Stimulated activated CD8-positive, alpha-beta memory T cell treated with anti-CD3 and anti-CD28 coated beads, Interleukin-4, amount 100 ng/mL, for 24 hours (primary cell): ENCODE results near the gene ARHGEF40.

Experiments used
- DNase-seq: peaks from one replicate; pipeline ENCODE4 v3.0.0-alpha.2; 2020; ENCODE audit warnings: low read depth

The ARHGEF40 gene

DNA sequence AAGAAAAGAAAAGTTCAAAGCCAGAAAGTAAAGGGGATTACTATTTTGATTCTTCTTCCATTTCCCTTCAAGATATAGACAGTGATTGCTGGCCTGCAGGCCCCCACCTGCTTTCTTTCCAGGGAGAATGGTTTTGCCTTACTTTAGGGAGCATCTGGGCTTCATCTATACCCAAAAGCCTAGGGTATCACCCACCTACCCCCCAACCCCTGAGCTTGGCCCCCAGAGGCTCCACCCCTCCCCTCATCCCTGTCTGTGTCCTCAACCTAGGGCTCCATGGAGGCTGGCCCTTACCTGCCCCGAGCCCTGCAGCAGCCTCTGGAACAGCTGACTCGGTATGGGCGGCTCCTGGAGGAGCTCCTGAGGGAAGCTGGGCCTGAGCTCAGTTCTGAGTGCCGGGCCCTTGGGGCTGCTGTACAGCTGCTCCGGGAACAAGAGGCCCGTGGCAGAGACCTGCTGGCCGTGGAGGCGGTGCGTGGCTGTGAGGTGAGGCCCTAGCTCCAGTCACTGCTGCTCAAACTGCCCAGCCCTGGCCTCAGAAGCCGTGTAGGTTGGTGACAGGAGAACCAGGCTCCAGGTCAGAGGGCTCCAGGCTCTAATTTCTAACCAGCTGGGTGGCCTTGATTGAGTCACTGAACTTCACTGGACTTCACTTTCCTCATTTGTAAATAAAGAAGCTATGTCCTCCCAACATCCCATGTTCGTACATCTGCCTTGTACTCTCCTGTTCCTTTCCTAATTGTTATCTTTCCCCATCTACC lies 13.6 kb downstream of the ARHGEF40 start:
- no peak for DNase-seq

DNA sequence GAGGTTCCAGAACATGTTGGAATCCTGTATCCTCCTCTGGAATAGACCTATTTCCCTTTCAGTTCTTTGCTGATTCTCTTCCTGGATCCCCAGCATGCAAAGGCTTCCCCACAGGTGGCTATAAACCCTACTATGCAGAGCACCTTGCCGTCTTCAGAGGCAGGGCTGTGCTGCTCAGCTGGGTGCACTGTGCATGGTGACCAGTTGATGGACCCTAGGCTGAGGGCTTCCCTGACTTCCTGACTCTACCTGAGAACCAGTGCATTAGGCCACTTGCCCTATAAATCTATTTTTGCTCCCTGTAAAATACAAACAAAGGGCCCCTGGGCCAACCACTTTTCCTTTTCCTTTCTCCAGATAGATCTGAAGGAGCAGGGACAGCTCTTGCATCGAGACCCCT lies 14.3 kb downstream of the ARHGEF40 start:
- no peak for DNase-seq

DNA sequence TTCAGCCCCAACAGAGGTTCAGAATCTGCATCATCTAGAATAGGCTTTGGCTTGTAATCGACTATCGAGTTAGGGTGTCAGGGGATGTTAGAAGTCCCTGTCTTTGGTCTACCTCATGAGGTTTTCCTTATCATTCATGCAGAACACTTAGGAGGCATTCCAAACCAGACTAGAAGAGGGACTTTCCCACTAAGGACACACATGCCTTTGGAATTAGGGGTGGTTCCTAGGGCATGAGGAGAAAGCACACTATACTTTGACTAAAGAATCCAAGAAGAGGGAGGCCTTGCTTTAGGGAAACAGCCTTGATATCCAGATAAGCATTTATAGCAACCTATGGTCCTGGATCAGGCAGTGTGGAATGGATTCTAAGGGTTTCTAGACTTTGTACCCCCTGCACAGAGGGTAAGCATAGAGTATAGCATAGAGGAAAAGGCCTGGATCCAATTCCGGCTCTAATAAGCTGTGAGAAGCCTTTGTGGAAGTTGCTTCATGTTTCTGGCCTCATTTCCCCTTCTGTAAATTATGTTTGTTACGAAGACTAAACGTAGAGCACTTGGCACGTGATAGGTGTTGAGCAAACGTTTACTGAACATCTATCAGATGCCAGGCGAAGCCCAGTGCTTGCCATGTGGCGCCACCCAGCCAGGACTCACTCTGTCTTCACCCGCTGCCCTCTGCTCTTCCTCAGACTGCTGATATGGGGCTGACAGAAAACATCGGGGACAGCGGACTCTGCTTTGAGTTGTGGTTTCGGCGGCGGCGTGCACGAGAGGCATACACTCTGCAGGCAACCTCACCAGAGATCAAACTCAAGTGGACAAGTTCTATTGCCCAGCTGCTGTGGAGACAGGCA lies 15.1 kb downstream of the ARHGEF40 start:
- no peak for DNase-seq

DNA sequence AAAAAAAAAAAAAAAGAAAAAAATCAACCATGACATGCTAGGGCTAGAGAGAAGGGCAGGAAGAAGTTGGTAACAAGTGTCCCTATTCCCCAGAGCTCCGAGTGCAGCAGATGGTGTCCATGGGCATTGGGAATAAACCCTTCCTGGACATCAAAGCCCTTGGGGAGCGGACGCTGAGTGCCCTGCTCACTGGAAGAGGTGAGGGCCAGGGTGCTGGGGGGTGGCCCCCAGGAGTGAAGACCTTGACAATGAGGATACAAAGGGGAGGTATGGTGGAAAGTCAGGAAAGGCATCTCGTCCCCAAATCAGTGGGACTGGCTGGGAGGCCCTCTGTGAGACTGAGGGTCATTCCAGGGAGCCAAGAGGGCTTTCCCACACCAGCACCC lies 16.8 kb downstream of the ARHGEF40 start:
- DNase-seq: no peak

DNA sequence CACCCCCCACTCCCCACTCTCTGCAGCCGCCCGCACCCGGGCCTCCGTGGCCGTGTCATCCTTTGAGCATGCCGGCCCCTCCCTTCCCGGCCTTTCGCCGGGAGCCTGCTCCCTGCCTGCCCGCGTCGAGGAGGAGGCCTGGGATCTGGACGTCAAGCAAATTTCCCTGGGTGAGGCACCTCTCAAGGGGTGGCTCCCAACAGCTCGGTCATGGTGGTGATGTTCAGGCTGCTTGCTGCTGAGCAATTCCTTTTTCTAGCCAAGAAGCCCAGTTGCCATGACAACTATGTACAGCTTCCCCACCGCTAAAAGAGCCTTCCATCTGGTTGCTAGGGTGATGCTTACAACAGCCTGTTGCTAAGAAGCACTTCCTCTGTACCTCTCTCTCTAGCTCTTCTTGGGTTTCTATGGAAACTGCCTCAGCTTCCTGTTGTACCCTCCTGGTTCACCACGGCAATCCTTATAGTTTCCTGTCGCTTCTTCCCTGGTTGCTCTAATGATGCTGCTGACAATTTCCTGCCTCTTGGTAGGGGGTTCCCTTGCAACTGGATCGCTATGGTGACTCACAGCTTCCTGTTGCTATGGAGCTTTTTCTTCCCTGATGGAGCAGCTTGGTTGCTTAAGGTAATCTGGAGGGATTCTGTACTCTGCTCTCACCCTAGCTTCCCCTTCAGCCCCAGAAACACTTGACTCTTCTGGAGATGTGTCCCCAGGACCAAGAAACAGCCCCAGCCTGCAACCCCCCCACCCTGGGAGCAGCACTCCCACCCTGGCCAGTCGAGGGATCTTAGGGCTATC lies 17.4 kb downstream of the ARHGEF40 start:
- DNase-seq: no peak

DNA sequence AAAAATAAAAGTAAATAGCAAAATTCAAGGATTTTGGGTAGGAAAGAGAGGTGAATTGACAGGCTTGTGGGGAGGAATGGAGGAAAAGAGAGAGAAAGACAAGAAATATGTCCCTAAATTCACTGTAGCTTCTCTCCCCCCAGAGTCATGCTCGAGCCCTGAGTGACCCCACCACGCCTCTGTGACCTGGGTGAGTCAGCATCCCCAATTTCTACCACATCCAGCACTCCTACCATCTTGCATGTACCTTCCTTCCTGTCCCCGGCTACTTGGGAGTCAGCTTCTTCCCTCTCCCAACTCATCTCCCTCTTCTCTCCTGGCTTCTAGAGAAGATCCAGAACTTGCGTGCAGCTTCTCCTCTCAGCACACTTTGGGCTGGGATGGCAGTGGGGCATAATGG lies 18.6 kb downstream of the ARHGEF40 start:
- no peak for DNase-seq

DNA sequence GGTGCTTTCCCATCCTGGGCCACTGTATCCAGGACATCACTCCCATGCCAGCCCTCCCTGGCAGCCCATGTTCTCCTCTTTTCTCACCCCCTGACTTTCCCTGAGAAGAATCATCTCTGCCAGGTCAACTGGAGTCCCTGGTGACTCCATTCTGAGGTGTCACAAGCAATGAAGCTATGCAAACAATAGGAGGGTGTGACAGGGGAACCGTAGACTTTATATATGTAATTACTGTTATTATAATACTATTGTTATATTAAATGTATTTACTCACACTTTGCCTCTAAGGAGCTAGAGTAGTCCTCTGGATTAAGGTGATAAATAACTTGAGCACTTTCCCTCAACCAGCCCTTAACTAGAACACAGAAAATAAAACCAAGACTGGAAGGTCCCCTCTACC lies 19.2 kb downstream of the ARHGEF40 start:
- DNase-seq: no peak

DNA sequence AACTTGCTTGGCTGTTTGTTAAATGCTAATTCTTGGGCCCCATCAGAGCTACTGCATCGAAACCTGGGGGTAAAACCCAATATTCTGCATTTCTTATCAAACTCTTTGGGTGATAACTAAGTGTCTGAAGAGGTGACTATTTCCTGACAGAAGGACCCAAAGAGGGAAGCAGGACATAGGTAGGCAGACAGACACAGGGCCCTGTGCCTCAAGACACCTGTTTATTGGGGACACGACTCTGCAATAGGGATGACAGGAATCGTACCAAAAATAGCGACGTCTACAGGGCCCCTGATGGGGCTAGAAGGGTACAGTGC lies 19.7 kb downstream of the ARHGEF40 start:
- DNase-seq: no peak

DNA sequence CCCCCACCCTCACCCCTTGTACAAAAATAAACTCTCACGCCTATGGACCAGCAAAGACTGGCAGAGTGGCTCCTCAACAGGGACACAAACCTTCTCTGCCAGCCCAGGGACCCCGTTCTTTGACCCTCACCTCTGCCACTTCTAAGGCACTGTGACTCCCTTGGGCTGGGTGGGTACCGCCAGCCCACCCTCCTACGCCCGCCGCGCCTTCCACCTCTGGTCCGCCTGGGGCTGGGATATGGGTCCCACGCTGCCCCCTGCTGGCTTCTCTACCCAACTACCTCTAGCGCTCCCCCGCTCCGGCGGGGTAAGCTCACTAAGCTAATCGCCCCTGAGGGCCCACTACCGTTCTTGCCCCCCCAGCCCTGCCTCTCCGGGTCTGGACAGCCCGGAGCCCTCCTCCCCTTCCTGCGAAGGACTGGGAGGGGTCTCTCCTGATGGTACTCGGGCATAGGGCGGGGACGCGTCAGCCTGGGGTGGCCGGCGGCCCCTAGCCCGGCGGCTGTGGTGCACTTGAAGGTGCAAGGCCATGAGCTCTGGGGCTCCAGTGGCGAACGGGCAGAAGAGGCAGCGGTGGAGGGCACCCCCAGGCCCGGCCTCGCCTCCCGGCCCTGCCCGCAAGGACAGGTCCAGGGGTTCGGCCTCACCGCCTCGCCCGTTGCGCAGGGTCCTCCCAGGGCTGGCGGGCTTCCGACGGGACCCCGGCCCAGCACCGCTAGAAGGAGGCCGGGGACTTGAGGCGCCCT lies 20.3 kb downstream of the ARHGEF40 start:
- DNase-seq: no peak

DNA sequence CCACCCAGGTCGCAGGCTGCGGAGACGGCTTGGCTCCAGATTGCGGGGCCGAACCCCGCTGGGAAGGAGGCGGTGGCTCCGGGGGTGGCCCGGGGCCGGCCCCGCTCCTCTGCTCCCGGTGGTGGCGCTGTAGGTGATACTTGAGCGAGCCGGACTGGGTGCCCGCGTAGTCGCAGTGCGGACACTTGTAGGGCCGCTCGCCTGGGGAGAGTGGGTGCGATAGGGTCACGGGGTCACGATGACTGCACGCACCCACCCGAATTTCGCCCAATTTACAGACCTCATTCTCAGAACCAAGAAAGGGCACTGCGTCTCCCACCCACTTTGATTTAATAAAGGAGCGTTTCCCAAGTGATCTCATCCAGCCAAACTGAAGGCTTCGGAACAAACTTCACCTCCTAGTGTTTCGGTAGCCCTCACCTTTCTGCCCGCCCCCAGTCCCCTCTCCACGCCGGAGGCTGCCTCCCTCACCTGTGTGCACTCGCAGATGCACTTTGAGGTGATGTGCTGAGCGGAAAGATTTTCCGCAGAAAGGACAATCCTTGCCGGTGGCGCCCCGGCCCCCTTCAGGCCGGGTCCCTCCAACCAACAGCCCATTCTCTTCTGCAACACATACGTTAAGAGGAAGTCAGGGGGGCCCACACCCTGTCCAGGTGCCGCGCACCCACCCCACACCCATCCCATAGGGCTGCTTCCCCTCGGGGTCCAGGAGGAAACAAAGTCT lies 21.0 kb downstream of the ARHGEF40 start:
- DNase-seq: no peak

DNA sequence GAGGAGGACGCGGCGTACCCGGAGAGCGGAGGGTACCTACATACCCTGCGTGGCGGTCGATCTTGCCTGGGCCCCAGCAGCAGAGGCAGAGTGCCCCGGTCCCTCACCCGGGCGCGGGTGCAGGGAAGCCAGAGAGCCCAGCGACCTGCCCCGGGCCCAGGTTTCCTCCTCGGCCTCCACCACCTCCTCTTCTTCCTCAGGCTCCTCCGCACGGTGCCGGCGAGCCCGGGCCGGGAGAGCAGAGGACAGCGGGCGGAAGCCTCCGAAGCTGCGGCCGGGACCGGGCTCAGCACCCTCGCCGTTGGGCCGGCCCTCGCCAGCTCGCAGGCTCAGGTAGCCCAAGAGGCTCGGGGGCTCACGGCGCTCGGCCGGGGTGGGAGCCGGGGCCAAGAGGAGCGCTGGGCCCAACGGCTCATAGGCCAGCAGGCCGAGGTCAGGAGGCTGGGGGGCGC lies 21.7 kb downstream of the ARHGEF40 start:
- no peak for DNase-seq

DNA sequence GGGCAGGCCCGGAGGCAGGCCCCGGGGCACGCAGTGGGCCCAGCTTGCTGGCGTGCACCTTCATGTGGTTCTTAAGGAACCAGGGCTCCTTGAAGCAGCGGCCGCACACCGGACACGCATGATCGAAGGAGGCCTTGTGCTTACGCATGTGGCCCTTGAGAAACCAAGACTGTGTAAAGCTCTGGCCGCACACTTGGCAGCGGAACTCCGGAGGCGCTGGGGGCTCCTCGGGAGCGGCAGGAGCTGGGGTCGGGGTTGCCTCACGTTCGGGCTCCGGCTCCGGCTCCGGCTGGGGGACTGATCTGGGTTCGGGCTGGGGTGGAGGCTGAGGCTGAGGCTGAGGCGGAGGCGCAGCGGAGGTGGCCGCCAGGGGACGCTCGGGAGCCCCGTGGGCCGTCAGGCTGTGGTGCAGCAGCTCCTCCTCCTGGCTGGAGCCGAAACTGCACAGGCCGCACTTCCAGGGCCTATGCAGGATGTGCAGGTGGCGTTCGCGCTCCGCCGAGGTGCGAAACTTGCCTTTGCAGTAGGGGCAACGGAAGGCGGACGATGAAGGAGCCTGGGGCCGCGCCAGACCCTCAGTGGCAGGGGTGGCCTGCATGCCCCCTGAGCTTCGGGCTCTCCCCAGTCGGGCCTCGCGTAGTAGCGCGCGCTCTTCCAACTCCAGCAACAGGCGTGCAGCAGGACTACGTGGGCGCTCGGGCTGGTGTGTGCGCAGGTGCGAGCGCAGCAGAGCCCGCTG lies 22.3 kb downstream of the ARHGEF40 start:
- DNase-seq: peak; percentile 82

DNA sequence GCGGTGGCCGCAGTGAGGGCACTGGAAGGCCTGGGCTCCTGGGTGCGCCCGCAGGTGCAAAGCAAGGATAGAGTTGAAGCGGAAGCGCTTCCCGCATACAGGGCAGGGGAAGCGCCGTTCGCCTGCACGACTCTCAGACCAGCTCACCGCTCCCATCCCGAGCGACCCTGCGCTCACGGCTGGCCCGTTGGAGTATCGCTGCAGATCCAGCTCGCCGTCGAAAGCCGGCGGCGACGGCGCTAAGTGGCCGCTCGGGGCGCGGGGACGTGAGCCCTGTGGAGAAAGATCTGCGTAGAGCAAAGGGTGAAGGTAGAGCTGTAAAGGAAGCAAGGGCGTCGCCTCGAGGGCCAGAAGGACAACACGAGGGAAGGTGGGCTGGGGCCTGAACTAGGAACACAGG lies 22.9 kb downstream of the ARHGEF40 start:
- no peak for DNase-seq

DNA sequence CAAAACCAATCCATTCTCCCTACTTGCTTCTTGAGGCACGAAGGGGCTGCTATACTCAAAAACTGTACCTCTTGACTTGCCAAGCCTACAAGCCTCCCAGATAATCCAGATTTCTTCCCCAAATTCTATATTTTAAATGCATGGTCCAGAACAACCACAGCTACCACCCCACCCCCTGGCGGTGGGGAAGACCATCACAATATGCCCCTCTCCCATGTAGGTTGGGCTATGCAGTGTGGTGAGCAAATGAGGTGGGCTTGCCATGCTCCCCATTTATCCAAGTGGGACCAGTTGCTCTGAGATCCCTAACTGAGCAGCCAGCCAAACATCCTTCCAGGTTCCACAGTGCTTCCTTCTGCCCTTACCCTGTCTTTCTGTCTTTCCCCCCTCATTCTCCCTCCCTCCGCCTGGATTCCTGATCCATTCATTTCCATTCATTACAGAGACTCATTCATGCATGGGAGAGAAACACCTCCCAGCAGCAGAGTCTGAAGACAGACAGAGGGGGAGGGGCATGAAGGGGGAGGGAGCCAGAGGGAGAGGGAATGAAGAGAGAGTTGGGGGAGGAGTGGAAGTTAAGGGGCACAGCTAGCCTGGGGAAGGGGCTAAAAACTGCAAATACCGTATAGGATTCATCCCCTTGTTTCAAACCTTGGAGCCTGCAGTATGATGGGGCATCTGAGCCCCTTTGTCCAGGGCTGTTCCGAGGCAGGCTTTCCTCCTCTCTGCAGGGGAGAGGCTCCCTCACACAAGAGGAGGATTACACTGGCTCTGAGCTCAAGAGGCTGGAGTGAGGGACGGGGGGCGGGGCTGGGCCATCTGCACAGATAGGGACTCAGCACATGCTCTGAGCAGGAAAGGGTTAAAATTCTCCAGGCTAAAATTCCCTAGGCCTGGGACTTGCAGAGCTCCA lies 23.9 kb downstream of the ARHGEF40 start:
- no peak for DNase-seq

DNA sequence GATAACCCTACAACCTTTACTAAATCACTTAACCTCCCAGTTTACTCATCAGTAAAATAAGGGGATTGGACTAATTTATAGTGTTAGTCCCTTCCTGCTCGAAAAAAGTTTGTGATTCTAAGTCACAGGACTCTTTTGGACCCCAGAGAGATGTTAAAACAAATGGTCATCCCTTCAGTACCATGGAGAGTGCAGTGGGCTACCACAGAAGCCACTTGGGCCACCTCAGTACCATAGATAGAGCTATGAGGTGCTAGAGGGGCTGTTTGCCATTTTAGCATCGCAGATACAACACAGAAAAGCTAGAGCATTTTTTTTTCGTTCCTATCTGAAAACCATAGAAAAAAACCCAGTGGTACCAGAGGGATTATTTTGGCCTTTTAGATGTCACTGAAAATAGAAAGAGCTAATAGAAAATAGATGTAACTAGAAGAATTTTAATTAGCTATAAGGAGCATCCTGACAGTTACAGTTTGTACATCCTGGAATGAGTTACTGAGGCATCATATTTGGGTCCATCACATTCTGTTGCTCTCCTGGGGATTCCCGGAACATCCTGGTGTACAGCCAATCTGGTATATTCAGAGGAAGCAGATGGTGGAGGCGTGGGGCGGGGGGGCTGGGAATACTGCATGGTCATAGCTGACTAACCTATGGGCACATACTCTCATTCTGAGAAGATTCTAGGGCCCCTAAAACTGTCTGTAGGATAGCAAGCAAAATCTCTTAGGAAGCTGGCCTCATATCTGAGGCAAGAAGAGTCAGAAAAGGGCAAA lies 25.5 kb downstream of the ARHGEF40 start:
- no peak for DNase-seq

DNA sequence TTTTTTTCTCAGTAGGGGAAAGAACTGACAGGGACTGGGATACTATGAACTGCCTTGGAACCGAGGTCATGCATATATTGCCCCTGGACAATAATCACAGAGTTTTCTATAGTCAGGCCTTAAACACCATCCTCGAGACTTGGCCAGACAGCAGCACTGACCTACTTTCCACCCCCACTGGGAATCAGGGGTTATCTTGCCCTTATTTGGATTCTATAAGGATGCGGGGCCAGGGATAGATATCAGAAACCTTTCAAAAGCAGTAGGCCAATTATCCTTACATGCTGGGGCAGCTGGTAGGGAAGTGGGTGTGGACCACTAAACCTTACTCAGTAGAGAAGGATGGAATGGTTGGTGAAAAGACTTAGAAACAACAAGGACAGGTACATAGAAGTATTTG lies 26.3 kb downstream of the ARHGEF40 start:
- DNase-seq: no peak

DNA sequence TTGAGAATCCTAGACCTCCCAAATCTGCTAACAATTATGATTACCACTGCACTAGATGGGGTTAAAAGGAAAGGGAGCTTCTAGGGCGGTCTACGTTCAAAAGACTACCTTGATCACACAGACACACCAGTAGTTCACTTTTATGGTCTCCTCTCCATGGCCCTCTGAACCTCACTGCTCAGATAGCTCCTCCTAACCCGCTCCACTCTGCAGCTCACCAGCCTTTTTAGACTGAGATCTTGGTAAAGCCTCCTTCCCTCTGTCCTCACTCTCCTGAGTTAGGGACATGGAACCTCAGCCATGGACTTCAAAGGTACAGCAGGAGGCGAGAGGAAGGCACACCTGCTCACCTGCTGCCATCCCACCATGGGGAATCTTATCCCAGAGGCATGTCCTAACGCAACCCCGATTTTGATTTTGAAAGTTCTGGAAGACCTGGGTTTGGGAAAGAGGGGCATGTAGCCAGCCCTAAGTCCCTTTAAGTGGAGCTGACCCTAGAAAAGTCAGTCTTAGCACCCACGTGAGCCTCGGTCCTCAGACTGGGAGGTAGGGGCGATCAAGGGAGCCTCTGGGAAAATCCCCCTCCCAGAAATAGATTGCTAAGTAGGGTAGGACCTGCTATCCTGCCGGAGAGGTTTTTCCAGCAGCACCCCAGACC lies 27.0 kb downstream of the ARHGEF40 start:
- DNase-seq: no peak

DNA sequence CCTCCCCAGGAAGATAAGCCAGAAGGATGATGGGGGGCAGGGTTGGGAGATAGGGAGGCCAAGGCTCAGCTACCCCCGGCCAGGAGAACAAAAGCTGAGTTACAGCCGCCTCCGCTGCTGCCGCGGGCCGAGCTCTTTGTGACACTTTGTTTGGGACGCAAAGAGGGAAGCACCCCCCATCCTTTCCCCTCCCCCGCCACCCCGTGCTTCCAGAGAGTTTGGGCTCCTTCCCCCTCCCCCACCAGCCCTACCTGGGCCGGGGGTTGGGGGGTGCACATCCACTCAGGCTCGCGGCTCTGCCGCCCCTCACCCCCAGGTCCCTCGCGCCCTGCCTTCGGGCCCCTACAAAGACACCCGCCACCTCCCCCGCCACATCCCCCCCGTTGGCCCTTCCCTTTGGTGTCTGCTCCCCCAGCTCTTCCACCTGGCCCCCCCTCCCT lies 27.6 kb downstream of the ARHGEF40 start:
- DNase-seq: no peak
